Sciatic nerve (tissue), 2 donors: ENCODE results near the gene CLCN1. TPM values are rescaled to one million over a fixed set of nuclear protein-coding genes. Genes with fewer than 3 reads are reported as not detected.

ENCODE experiments used
- ATAC-seq: fragments of 200-7000 bp; cut with Tn5 transposase; one replicate; pipeline ENCODE4 v1.9.1; 2020; ENCODE audit warnings: mild to moderate bottlenecking, moderate library complexity
- DNase-seq: peaks from one replicate; pipeline ENCODE4 v3.0.0-alpha.2; 2020; ENCODE audit warnings: low spot score
- intact Hi-C: fragments of 100-400 bp; cut with DNase I; formaldehyde crosslinking; loops from one replicate; pipeline ENCODE4 v1.14.2; 2022
- total RNA-seq: library from RNA; stranded (reverse); fragmentation: NEBNext Ultra II Directional; extraction: Animal tissue kit (Norgen Biotek cat#: 25700); gene quantifications from one replicate; pipeline ENCODE4 v1.2.1, GENCODE V29; 2021
- donor health status: DM: no; HTN: no; CAD: no.
- donor health status: DM: no; HTN: no; CAD: no.

The CLCN1 gene
- total RNA-seq, 1 donor from 2014 or later, result not detected

DNA sequence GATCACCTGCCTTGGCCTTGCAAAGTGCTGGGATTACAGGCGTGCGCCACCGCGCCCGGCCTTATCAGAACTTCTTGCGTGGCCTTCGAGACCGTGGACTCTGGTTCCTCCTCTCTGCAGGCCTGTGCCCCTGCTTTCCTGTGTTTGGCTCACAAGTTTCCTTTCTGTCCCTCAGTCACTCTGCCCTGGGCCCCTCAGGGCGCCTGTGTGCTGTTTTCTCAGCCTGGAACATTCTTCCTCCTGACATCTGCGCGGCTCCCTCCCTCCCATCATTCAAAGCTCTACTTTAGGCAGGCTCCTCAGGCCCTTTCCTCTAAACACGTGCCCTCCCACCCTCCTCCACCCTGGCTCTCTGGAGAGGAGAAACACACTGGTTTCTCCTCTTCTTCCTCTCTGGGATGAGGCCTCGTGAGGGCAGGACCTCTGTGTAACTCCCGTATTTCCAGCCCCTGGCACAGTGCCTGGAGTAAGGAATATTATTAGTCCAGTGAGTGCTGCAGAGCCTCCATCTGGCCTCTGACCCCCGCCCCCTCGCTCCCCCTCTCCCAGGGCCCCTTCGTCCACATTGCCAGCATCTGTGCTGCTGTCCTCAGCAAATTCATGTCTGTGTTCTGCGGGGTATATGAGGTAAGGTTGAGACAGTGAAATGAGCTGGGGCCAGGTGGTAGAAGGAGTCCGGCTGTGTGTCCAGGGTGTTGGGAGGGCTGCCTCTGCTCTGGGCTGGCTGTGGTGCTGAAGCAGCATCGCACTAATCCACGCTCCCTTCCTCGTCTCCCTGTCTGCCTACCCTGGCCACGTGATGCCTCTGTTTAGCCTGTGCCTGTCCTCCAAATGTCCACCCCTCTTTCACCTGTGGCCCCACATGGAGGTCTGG is 7.1 kb downstream of the CLCN1 start:
- DNase-seq, result no peak
- ATAC-seq, result peak; percentile 38
- intact Hi-C loops, result no loop called here

DNA sequence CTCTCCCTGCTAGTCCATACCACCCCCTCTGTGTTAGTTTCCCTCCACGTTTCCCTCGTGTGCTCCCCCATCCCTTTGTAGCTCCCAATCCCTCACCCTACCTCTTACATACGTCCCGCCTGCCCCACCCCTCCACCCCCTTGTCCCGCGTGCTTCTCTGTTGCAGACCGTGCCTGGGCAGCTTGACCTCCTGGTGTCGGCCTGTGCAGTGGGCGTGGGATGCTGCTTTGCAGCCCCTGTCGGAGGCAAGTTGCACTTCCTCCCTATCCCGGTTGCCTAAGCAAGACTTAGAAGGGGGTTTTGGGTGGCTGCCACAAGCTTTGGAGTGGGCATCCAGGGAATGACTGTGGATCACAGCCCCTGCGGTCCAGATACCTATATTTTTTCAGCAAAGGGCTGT is 7.7 kb downstream of the CLCN1 start:
- ATAC-seq, result no peak
- intact Hi-C loops, result no loop called here
- no peak for DNase-seq

DNA sequence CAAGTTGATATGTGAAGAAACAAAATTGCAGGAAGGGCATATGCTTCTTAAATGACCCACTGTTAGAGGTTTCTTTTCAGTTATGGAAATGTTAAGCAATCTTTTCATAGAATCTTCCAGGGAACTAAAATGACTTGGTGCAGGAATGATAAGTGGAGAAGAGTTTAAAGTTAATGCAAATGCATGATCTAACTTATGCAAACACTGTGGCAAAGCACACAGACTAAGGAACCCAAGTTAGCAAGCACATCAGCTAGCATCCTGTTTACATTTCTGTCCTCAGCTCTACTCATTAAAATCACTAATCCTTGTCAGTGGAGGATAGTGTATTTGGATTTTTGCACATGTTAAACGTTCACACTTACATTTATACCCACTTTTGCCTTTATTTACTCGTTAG is 9.3 kb downstream of the CLCN1 start:
- no peak for ATAC-seq
- DNase-seq, result no peak
- intact Hi-C loops, result no loop called here

DNA sequence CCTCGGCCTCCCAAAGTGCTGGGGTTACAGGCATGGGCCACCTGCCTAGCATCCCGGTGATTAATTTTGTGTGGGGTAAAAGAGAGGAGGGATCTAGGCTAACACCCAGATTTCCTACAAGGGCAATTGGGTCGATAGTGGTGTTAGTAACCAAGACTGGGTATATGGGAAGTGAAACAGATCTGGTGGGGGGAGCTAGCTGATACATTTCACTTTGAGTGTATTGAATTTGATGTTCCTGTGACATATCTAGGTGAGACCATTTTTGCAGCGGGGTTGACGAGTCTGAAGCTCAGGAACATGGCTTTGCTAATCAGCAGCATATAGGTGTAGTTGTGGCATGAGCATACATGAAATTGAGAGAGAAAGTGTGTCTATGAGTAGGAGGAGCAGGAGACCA is 12.0 kb downstream of the CLCN1 start:
- ATAC-seq (no peak), DNase-seq (no peak)
- intact Hi-C loops, result no loop called here

DNA sequence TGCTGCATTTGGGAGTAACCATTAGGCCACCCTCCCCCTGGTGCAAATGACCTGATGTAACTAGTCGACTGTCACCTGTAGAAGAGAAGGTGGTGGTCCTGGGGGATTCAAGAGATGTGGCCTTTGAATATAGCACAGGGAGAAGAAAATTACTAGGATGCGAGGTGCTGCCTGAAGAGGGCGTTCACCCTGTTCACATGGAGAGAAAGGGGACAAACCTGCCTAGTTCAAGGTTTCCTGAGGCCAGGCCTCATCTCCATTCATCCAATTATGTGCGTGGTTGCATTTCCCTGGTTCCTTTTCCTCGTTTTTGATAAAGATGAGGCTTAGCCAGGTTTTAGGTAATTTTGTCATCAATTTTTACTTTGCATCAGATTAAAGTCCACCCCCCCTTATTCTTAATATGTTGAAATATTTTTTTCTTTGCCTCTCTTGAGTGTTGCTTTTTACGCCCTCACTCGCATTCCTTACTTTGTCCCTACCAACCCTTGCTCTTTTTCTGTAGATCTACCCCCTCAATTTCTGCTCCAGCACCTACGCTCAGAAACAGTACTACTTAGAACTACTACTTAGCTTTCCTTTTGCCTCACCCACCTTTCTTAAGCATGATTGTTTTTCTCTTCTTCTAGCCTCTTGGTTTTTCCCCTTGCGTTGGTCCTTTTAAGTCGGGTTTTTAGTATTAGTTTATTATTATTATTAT is 13.7 kb downstream of the CLCN1 start:
- no peak for ATAC-seq
- no peak for DNase-seq
- intact Hi-C loops, result no loop called here

DNA sequence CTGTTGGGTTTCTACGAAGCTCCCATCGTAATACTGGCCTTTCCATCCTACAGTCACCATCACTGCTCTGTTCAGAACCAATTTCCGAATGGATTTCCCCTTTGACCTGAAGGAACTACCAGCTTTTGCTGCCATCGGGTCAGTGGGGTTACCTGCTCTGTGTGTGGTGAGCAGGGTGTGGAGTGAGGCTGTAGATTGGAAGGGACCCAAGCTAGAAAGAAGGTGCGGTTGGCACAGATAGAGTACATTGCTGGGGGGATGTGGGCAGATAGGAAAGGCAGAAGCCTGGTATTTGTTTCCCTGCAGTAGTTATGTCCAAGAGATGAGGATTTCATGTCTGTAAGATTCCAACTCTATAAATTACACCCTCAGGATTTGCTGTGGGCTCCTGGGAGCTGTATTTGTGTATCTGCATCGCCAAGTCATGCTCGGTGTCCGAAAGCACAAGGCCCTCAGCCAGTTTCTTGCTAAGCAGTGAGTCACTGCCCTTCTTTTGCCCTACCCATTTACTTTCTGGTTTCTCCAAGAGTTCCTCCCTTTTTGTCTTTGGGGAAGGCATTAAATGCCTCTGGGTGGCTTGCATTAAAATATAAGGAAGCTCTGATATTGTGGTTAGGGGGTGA is 15.4 kb downstream of the CLCN1 start:
- ATAC-seq (peak; percentile 82), DNase-seq (no peak)
- intact Hi-C loops, result no loop called here

DNA sequence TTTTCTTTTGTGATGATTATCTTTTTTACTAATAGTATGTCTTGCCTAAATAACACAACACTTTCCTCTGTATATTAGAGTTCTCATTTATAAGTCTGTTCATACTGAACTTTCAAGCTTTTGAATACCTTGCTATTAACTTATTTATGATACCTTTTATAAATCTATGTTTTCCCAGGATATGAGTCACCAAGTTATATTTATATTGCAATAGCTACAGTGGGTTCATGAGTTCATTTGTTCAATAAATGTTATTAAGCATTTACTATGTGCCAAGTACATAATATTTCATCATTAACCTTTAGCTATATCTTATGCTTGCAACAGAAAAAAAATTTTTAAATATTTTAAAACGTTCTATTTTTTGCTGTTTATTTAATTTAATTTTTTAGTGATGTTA is 18.3 kb downstream of the CLCN1 start:
- intact Hi-C loops, result no loop called here
- DNase-seq, result no peak
- ATAC-seq, result no peak

DNA sequence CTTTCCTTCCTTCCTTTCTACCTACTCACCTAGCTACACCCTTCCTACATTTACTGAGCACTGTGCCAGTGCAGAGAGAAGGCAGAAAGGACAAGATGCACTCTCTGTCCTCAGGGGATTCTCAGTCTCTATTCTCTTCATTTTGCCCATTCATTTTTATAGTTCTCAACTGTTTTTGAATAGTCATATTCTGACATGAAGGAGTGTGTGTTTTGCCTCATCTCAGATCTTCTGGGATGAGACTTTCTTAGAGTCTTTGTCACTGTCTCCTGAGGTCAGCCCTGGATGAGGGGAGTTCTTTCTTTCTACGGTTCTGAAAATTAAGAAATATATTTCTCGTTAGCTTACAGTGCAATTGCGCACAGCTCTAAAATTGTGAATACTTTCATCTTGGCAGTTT is 21.3 kb downstream of the CLCN1 start:
- DNase-seq, result no peak
- no peak for ATAC-seq
- intact Hi-C loops, result no loop called here

DNA sequence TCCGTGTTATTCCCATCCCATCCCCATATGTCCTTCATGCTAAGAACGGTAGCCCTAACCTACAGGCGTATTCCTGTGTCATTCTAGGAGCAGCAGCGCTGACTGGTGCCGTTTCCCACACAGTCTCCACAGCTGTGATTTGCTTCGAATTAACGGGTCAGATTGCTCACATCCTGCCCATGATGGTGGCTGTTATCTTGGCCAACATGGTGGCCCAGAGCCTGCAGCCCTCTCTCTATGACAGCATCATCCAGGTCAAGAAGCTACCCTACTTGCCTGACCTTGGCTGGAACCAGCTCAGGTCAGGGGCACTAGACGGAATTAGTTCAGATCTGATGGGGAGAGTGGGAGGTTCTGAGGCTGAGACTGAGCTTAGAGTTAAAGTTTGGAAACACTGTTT is 25.9 kb downstream of the CLCN1 start:
- intact Hi-C loops, result no loop called here
- ATAC-seq (no peak), DNase-seq (no peak)

DNA sequence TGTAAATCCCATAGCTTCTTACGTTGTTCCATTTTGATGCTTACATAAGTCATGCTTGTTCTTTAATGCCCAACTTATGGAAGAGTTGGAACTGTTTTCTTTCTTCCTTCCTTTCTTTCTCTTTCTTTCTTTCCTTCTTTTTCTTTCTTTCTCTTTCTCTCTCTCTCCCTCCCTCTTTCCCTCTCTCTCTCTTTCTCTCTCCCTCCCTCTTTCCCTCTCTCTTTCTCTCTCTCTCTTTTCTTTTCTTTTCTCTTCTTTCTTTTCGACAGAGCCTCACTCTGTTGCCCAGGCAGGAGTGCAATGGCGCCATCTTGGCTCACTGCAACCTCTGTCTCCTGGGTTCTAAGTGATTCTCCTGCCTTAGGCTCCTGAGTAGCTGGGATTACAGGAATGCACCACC is 27.7 kb downstream of the CLCN1 start:
- intact Hi-C loops, result no loop called here
- ATAC-seq (no peak), DNase-seq (no peak)

DNA sequence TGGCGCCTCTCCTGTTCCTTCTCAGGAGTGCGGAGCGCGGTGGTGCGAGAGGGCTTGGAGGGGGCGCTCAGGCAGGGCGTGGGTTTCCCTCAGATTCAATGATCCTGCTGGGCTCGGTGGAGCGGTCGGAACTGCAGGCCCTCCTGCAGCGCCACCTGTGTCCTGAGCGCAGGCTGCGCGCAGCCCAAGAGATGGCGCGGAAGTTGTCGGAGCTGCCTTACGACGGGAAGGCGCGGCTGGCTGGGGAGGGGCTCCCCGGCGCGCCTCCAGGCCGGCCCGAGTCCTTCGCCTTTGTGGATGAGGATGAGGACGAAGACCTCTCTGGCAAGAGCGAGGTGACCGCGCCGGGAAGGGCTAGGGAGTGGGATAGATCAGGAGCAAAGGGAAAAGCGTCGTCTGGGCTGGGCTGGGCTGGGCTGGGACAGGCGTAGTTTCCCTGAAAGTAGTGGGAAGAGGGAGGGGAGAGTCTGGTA is 29.6 kb downstream of the CLCN1 start:
- DNase-seq (no peak), ATAC-seq (peak; percentile 78)
- intact Hi-C loops, result no loop called here

DNA sequence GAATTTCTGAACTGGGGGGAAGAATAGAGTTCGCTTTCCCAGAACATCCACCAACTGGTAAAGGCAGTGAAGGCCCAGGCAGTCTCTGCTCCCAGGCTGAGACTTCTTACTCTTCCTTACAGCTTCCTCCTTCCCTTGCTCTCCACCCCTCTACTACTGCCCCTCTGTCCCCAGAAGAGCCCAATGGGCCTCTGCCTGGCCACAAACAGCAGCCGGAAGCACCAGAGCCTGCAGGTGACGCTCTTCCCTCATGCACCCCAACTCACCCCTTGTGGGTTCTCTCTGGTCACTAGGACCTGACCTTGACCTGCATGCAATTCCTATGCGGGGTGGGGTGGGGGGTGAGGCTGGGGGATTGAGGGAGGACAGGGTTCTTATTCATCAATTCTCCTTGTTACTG is 30.1 kb downstream of the CLCN1 start:
- intact Hi-C loops, result no loop called here
- ATAC-seq (no peak), DNase-seq (no peak)

DNA sequence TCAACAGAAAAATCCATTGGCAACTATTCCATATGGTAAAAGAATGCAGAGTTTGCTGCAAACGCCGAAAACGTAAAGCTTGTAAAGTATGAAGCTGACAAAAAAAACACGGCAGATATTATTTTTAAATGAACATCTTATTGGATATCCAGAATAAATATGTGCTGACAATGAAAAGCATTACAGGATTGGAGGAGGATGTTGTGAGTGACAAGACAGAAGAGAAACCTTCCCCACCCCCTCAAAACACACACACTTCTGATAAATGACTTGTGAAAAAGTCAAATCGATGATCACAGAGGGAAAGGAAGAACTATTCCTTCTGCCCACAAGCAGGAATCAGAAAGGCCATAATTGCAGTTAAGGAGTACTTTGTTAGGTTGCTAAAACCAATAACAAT is 32.0 kb downstream of the CLCN1 start:
- no peak for ATAC-seq
- intact Hi-C loops, result no loop called here
- no peak for DNase-seq

DNA sequence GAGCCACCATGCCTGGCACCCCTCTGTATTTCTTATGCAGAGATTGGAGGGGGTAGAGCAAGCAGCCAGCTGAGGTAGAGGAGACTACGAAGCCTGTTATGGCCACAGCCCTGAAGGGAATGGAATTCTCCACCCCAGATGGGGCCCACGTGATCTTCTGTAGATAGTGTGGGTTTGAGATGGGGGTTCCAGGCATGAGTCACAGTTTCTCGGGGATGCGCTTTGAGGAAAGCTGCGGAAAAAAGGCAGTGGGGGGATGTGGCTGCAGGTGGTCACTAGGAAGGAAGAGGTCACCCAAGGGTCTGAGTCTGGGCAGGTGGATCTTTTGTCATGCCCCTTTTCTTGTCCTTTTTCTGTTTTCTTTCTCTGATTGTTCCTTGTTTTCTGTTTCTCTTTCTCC is 35.1 kb downstream of the CLCN1 start:
- no peak for ATAC-seq

DNA sequence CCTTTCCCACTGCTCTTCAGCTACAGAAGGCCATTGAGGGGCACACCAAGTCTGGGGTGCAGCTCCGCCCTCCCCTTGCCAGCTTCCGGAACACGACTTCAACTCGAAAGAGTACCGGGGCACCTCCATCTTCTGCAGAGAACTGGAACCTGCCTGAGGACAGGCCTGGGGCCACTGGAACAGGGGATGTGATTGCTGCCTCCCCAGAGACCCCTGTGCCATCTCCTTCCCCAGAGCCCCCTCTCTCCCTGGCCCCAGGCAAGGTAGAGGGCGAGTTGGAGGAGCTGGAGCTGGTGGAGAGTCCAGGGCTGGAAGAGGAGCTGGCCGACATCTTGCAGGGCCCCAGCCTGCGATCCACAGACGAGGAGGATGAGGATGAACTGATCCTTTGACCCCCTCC is 35.7 kb downstream of the CLCN1 start:
- no peak for DNase-seq
- intact Hi-C loops, result no loop called here
- ATAC-seq, result no peak

More for the DNA sequence above, 35.1 kb downstream of the CLCN1 start:
- DNase-seq, result no peak
- intact Hi-C loops, result no loop called here

DNA sequence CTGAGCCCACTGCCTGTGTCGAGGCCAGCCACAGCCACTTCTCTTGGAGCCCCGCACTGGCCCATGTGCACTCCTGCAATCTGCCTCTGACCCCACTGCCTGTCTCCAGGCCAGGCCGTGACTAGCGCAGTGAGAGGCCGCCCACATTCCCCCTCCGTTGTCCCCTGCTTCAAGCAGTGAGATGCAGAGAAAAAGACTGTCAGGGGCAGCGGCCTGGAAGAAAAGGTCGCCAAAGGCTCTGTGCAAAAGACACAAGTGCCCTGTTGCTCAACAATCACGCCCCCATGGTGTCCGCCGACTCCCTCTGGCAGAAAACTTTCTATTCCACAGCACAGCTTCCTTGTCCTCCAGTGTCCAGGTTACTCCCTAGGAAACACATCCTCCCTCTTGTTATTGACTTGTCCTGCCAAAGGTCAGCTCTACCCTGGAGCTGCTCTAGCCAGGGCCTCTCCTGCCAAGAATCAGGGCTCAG is 36.7 kb downstream of the CLCN1 start:
- intact Hi-C loops, result no loop called here
- DNase-seq (no peak), ATAC-seq (peak; percentile 46)

DNA sequence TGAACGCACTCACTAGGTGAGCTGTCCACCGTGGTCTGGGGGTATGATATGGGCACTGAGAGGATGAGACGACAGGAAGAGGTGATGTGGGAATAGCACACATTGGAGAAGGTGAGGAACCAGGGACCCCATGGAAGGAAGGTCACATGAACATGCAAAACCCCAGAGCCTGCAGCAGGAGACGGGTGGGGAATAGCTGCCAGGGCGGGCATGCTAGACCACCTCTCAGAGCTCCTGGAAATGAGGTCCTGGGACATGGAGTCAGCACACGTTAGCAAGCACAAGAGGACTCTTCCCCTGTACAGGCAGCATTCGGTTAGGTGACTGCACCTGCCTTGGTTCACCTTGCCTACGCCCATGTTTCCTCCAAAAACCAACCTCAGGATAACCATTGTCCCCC is 38.5 kb downstream of the CLCN1 start:
- no peak for DNase-seq
- intact Hi-C loops, result no loop called here
- no peak for ATAC-seq

DNA sequence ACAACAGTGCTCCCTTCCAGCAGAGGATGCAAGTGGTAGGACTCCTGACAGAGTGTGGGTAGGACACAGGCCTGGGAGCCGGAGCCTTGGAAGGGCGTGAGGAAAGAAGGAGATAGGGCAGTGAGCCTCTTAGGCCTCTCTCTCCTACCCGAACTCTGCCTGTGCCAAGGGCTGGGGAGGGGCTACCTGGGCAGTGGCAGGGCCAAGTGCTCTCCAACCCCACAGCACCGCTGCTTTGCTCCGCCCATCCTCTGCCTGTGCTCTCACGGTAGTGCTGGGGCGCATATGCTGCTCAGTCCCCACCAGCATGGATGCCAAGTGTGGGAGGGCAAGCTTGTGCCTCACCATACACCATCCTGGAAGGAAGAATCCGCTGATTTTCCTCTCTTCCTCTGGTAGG is 39.1 kb downstream of the CLCN1 start:
- intact Hi-C loops, result no loop called here
- DNase-seq (no peak), ATAC-seq (no peak)

DNA sequence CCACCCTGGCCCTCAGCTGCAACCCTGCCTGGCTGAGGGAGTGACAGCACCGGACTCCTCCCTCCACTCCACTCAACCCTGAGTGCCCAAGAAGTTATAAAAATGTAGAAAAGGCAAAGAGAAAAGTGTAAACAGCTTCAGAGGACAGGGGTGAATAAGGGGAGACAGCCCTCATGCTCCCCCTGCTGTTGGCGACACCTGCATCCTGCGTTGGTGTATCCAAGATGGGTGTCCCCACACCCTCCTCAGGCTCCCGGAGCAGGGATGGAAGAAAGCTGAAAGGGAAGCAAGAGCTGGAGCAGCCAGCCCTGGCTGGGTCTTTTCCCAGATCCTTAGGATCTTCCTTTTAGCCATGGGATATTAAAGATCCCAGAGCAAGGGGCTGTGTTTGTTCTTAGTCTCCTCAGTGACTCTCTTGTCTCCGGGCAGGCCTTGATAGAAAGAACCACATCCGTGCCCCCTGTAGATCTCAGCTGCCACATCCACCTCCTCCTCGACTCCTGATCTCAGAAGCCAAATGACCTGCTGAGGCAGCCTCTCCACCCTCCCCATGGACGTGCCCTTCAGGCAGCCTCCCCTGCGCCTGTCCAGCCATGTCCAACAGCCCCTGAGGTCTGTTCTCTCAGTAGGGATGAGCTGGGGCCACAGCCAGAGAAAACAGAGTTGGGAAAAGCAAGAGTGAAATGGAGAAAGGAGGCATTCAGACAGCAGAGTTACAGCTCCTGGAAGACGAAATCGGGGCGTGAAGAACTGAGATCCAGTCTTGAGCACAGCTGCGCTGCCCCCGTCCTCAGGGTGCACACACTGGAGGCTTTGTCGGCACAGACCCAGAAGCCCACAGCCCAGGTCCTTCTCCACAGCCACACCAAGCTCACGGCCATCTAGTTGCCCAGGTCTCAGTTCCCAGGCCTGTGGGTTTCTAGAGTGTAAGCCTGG is 39.8 kb downstream of the CLCN1 start:
- no peak for ATAC-seq
- intact Hi-C loops, result no loop called here
- no peak for DNase-seq
